HG03025 (cell line): ENCODE results near the gene CPT1A.

Experiments used
- ATAC-seq: cut with Tn5 transposase; IDR thresholded peaks from one replicate; pipeline ENCODE4 v1.9.1; 2021; ENCODE audit warnings: mild to moderate bottlenecking, moderate library complexity; ENCODE audit not compliant: unreplicated experiment, low FRiP score

The CPT1A gene

GRCh38 chr11:68854273-68854958 lies 12.7 kb upstream of the CPT1A start:
- no peak for ATAC-seq

DNA sequence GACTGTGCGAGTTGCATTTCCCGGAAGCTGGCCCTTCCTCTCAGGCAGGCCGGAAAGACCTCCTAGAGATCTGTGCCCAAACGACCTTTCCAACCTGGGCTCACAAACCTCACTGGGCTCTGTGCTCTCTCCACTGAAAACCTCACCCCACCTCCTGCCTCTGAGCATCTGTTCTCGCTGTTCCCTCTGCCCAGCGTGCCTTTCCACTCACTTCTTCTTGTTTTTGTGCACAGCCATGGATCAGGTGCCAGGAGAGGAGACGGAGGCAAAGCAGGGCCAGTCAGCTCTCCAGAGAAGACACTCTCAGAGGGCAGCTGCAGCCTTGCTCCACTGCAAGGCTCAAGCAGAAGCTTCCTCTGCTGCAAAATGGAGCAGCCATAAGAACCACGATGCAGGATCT lies 10.9 kb upstream of the CPT1A start:
- no peak for ATAC-seq

DNA sequence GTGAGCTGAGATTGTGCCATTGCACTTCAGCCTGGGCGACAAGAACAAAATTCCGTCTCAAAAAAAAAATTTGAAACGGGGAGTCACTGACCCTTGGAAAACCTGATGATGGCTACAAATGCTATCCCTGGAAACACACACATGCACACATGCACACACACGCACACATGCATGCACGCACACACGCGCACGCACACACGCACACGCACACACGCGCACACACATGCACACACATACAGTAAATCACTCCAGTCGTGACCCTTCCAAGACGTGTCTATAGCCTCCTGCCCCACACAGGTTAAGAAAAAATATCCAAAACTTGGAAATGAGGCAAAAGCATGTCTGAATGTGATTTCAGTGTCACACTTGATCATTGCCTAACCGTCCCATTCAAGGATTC lies 6.7 kb upstream of the CPT1A start:
- no peak for ATAC-seq

- ATAC-seq, result no peak
These were observed 5.7 kb upstream of the CPT1A start for GRCh38 chr11:68847395-68847794.

DNA sequence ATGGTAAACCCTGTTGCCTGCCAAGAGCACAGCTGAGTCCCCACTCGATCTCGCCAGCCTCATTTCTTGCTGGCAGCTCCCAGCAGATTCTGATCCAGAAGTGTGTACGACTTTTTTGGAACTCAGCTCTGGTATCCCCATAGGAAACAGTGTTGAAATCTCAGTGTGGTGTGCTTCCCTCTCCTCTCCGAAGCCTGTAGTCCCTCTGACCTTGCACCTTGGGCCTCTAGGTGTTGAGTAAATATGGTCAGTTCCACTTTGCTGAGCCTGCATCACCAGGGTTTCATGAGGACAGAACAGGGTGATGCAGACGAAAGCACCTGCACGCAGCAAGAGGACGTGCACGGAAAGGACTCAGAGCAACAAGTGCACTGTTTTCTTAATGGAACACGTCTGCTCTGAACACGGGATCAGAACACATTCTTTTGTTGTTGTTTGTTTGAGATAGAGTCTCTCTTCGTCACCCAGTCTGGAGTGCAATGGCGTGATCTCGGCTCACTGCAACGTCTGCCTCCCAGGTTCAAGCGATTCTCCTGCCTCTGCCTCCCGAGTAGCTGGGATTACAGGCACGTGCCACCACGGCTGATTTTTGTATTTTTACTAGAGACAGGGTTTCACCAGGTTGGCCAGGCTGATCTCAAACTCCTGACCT lies 3.8 kb upstream of the CPT1A start:
- ATAC-seq, result no peak

GRCh38 chr11:68844801-68845200 lies 3.1 kb upstream of the CPT1A start:
- no peak for ATAC-seq

DNA sequence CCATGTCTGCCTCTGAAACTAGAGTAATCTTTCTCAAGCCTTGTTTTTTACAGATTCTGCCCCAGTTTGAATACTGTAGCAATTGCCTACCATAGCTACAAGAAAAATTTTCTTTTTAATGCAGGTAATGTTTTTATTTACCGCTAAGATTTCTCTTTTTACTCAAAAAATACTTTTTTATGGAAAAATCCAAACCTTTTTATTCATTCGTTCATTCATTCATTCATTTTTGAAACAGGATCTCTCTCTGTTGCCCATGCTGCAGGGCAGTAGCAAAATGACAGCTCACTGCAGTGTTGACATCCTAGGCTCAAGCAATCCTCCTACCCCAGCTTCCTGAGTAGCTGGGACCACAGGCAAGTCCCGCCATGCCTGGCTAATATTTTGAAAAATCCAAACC lies 2.7 kb upstream of the CPT1A start:
- ATAC-seq, result no peak

DNA sequence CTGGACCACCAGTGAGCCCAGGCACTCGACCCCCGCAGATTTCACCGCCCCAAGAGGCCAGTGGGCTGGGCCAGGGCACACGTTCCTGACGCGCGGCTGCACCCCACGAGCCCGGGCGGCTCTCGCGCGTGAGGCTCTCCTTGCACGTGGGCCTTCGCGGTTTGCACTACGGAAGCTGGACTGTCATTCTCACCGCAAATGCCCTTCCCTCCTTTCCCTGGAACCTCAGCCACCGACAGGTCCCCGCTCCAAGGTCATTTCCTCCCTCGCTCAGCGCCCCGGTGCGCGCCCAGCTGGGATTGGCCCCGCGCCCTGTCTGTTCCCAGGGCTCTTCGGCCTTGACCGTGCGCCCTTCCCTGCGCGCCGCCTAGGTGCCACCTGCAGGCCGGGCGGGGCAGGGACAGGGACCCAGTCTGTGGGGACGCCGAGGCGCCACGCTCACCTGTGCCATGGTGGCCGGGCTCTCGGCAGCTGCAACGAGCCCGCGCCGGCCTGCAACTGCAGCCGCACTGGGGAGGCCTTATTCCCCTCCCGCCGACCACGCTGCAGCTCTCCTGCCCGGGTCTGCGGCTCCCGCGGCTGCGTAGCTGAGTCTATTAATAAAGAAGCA lies 2.1 kb upstream of the CPT1A start:
- no peak for ATAC-seq

DNA sequence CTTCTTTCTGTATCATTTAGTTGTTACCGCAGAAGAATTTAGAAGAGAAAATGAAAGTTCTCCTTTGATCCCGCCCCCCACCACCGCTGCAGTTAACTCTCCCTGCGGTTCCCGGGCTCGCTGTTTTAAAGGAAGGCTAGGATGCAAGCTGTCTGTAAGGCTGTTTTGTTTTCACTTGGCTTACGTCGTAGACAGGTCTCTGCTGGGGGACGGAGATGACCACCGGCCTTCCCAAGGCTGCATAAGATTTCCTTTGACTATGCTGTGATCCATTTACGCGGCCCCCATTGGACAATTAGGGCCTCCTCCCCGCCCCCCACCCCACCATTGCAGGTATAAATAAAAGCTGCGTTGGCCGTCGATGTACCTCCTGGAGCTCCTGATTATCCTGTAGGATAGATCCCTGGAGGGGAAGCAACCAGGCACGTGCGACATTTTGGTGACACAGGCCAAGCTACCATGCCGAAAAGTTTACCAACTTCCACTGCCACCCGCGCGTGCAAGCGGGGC lies 1.4 kb upstream of the CPT1A start:
- ATAC-seq, result no peak

DNA sequence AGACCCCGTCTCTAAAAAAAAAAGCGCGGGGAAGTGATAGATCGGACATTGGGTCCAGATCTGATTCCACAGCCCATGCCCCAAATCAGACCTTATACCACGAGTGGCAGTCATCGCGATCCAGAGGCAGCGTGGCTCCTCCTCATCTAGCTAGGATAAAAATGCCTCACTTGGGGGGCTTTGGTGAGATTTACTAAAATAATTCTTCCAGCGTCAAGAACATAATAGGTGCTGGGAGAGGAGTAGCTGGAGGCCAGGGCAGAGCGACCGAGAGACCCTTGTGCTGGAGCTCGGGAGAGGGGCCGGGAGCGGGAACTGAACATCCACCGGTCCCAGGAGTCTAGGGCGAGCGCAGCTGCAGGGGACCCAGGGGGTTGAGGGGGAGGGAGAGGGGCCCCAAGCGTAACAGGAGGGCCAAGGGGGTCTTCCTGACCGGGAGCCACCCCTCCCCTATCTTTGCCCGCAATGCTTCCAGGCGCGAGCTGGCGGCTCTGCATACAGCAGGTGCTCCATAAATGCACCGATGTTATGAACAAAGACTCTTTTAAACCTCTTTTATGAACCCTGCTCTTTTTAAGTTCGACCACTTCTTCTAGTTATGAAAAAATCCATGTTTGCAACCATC lies 823 bp upstream of the CPT1A start:
- no peak for ATAC-seq

- no peak for ATAC-seq
These were observed 759 bp downstream of the CPT1A start for GRCh38 chr11:68840661-68841653.

- ATAC-seq, result no peak
These were observed 1.6 kb downstream of the CPT1A start for GRCh38 chr11:68839911-68840641.

GRCh38 chr11:68839054-68839865 lies 2.5 kb downstream of the CPT1A start:
- no peak for ATAC-seq

DNA sequence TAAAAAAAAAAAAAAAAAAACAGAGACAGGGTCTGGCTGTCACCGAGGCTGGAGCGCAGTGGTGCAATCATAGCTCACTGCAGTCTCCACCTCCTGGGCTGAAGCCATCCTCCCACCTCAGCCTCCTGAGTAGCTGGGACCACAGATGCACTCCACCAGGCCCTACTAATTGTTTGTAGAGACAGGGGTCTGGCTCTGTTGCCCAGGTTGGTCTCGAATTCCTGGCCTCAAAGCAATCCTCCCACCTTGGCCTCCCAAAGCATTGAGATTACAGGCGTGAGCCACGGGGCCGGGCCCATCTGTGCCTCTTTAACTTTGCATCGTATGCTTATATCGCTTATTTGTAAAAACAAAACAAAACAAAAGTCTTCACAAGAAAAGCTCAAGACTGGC lies 3.1 kb downstream of the CPT1A start:
- ATAC-seq, result no peak

GRCh38 chr11:68837583-68838571 lies 3.8 kb downstream of the CPT1A start:
- no peak for ATAC-seq

- no peak for ATAC-seq
These were observed 6.0 kb downstream of the CPT1A start for GRCh38 chr11:68835749-68836148.

DNA sequence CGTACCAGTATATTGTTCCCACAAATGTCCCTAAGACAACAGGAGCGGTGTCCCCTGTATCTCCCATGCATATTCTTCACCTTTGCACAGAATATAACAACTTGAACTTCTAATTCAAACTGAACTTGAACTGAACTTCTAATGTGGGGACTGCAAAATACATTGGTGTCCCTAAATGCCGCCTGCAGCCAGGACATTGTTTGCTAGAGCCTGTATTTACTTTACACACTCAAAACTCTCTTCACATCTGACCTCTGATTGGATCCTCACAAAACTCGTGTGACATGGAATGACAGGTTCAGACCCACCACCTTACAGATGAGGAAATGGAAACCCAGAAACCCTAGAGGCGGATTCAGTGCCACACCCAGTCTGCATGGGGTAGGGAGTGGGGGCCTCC lies 6.4 kb downstream of the CPT1A start:
- ATAC-seq, result no peak
